Activated CD4-positive, alpha-beta T cell treated with anti-CD3 and anti-CD28 coated beads, Interleukin-2, Interleukin-4, amounts not matched to agents 100 ng/mL and 50 ng/mL, durations not matched to agents 16 hours and 8 hours (primary cell): ENCODE data around the gene MRTFA.

Experiments
- DNase-seq: peaks from one replicate; pipeline ENCODE4 v3.0.0-alpha.2; 2020; ENCODE audit warnings: low spot score

The MRTFA gene

GRCh38 chr22:40491990-40492631, 144.4 kb downstream of the MRTFA start:
- DNase-seq = no peak

- DNase-seq = peak; percentile 46
Measured at GRCh38 chr22:40487663-40488249, 148.8 kb downstream of the MRTFA start.

- DNase-seq = no peak
Measured at GRCh38 chr22:40486962-40487602, 149.4 kb downstream of the MRTFA start.

GRCh38 chr22:40485813-40486667, 150.5 kb downstream of the MRTFA start:
- DNase-seq = no peak

GRCh38 chr22:40484906-40485669, 151.4 kb downstream of the MRTFA start:
- no peak for DNase-seq

GRCh38 chr22:40482886-40483285, 153.6 kb downstream of the MRTFA start:
- no peak for DNase-seq

- DNase-seq = no peak
Measured at GRCh38 chr22:40482391-40482790, 154.1 kb downstream of the MRTFA start.

GRCh38 chr22:40480996-40481395, 155.5 kb downstream of the MRTFA start:
- no peak for DNase-seq

GRCh38 chr22:40479887-40480538, 156.5 kb downstream of the MRTFA start:
- no peak for DNase-seq

GRCh38 chr22:40479126-40479800, 157.3 kb downstream of the MRTFA start:
- no peak for DNase-seq

- no peak for DNase-seq
Measured at GRCh38 chr22:40478338-40479125, 158.0 kb downstream of the MRTFA start.

GRCh38 chr22:40477683-40478337, 158.7 kb downstream of the MRTFA start:
- DNase-seq = no peak

GRCh38 chr22:40476341-40476740, 160.2 kb downstream of the MRTFA start:
- no peak for DNase-seq

- DNase-seq = peak; percentile 17
Measured at GRCh38 chr22:40473703-40474102, 162.8 kb downstream of the MRTFA start.

- DNase-seq = no peak
Measured at GRCh38 chr22:40472579-40472978, 163.9 kb downstream of the MRTFA start.

GRCh38 chr22:40472051-40472450, 164.5 kb downstream of the MRTFA start:
- no peak for DNase-seq

GRCh38 chr22:40469181-40469580, 167.3 kb downstream of the MRTFA start:
- DNase-seq = no peak

- DNase-seq = no peak
Measured at GRCh38 chr22:40468616-40469015, 167.9 kb downstream of the MRTFA start.

- DNase-seq = no peak
Measured at GRCh38 chr22:40466976-40467375, 169.5 kb downstream of the MRTFA start.
